HG03025 (cell line): ENCODE data around the gene SORCS2.

Source experiments
- ATAC-seq: cut with Tn5 transposase; IDR thresholded peaks from one replicate; pipeline ENCODE4 v1.9.1; 2021; ENCODE audit warnings: mild to moderate bottlenecking, moderate library complexity; ENCODE audit not compliant: unreplicated experiment, low FRiP score

Gene SORCS2

GRCh38 chr4:7343950-7344349, 151.6 kb downstream of the SORCS2 start:
- ATAC-seq, result no peak

GRCh38 chr4:7344636-7345155, 152.4 kb downstream of the SORCS2 start:
- ATAC-seq, result no peak

GRCh38 chr4:7347981-7348380, 155.6 kb downstream of the SORCS2 start:
- no peak for ATAC-seq

- ATAC-seq, result no peak
These were observed 156.9 kb downstream of the SORCS2 start for GRCh38 chr4:7348946-7349900.

GRCh38 chr4:7350396-7350795, 158.1 kb downstream of the SORCS2 start:
- no peak for ATAC-seq

- no peak for ATAC-seq
These were observed 158.7 kb downstream of the SORCS2 start for GRCh38 chr4:7351014-7351413.

GRCh38 chr4:7352486-7352885, 160.1 kb downstream of the SORCS2 start:
- no peak for ATAC-seq

- ATAC-seq, result no peak
These were observed 160.9 kb downstream of the SORCS2 start for GRCh38 chr4:7353046-7353790.

- ATAC-seq, result no peak
These were observed 161.7 kb downstream of the SORCS2 start for GRCh38 chr4:7353846-7354610.

- no peak for ATAC-seq
These were observed 162.6 kb downstream of the SORCS2 start for GRCh38 chr4:7354927-7355326.

- no peak for ATAC-seq
These were observed 163.5 kb downstream of the SORCS2 start for GRCh38 chr4:7355795-7356194.

GRCh38 chr4:7356667-7357310, 164.5 kb downstream of the SORCS2 start:
- no peak for ATAC-seq

GRCh38 chr4:7357323-7357722, 165.0 kb downstream of the SORCS2 start:
- ATAC-seq, result no peak

GRCh38 chr4:7358100-7358735, 165.9 kb downstream of the SORCS2 start:
- no peak for ATAC-seq

GRCh38 chr4:7359400-7360062, 167.2 kb downstream of the SORCS2 start:
- no peak for ATAC-seq

GRCh38 chr4:7360806-7361205, 168.5 kb downstream of the SORCS2 start:
- ATAC-seq, result no peak

- no peak for ATAC-seq
These were observed 169.1 kb downstream of the SORCS2 start for GRCh38 chr4:7361280-7361895.

- no peak for ATAC-seq
These were observed 170.0 kb downstream of the SORCS2 start for GRCh38 chr4:7362341-7362740.
